Measurements from ENCODE around the gene ACTR2.
"Not testable (repeated sequence)": the region's sequence is repeated elsewhere in the genome, so short reads cannot be mapped to it uniquely, and the experiment has no call there.

The ACTR2 gene

GRCh38 chr2:65231121-65231520 is 3.5 kb downstream of the ACTR2 start:
- no peak for DNase-seq

GRCh38 chr2:65231892-65232477 is 4.4 kb downstream of the ACTR2 start:
- no peak for DNase-seq

DNA sequence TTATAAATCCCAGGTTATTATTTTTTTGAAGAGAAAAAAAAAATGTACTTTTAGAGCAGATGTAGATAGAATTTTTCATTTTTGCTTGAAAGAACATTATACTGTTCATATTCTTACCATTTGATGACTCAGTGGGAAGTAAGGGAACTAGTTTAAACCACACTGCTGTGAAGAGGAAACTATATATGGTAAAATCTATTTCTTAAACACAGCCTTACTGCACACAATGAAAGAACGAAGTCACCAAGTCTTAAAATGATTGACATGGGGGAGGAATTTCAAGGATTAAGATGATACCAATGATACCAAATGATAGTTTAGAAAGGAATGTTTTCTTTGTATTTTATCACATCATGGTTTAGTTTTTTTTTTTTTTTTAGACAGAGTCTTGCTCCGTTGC is 5.0 kb downstream of the ACTR2 start:
- DNase-seq = no peak

DNA sequence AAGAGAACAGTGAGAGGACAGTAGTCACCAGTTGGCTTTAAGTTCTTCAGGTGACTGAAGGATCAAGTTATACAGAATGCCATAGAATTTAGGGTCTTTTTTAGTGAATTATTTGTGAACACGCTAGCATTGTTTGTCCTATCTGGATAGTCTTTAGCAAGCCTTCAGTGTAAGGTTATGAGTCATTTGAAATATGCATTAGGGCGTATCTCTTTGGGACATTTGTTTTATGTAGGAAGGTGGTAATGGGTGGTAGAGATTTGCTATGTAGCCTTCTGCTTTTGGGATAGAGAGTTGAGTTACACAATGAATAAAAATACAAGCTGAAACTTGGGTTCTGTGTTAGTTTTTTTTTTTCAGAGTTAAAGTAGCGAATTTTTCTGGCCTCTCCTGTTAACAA is 13.0 kb downstream of the ACTR2 start:
- no peak for DNase-seq

- not testable (repeated sequence) for DNase-seq
These were observed 16.8 kb downstream of the ACTR2 start for GRCh38 chr2:65244452-65244851.

DNA sequence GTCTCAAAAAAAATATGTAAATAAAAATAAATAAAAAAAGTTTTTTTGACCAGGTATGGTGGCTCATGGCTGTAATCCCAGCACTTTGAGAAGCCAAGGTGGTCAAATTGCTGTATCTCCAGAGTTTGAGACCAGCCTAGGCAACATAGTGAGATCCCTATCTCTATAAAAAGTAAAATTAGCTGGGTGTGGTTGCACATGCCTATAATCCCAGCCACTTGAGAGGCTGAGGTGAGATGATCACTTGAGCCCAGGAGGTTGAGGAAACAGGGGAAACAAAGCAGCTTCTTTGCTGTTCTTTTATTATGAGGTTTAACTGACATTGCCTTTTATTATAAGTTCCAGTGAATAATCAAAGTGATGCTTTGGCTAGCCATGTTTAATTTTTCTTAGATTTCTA is 25.0 kb downstream of the ACTR2 start:
- DNase-seq = no peak

DNA sequence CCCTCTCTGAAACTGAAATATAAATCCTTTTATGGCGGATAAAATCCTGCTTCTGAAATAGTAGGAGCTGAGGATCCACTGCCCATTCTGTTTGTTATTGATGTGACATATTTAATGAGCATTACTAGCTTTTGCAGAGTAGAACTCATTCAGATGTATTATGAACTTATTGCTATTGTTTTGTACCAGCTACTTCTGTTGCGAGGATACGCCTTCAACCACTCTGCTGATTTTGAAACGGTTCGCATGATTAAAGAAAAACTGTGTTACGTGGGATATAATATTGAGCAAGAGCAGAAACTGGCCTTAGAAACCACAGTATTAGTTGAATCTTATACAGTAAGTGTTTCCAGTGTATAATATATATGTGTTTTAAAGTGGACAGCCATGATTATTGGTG is 27.7 kb downstream of the ACTR2 start:
- DNase-seq = no peak

GRCh38 chr2:65256054-65256453 is 28.4 kb downstream of the ACTR2 start:
- no peak for DNase-seq

DNA sequence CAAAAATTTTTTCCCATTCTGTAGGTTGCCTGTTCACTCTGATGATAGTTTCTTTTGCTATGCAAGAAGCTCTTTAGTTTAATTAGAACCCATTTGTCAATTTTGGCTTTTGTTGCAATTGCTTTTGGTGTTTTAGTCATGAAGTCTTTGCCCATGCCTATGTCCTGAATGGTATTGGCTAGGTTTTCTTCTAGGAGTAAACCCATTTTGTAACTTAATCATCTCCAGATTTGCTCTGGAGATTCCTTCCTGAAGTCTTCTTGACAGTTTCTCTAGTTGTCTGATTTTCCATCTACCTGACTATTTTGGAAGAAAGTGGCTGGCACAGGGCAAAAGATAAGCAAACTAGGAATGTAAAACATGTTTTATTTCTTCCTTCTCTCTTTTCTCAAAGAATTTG is 30.2 kb downstream of the ACTR2 start:
- DNase-seq = not testable (repeated sequence)

DNA sequence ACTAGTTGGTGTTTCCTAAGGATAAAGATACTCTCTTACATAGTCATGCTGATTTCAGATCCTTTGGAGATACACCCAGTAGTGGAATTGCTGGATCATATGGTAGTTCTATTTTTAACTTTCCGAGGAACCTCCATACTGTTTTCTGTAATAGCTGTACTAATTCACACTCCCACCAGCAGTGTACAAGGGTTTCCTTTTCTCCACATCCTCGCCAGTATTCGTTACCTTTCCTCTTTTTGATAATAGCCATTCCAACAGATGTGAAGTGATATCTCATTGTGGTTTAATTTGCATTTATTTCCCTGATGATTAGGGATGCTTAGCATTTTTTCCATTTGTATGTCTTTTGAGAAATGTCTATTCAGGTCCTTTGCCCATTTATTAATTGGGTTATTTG is 34.0 kb downstream of the ACTR2 start:
- DNase-seq = no peak

DNA sequence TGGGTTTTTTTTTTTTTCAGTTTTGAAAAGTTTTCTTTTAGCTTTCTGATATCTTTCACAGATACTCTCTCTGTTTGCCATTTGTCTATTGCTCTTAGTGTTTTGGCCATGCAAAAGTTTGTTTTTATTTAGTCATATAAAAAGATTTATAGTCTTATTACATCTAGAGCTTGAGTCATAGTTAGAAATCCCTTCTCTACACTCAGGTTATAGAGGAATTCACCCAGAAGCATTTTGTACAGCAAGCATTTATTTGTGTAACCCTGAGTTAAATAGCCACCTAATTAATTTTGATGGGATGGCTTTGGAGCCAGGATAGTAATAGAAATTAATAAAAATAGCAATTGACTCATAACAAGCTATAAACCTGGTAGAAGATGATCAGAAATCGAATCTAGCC is 35.6 kb downstream of the ACTR2 start:
- no peak for DNase-seq

- DNase-seq = no peak
These were observed 36.4 kb downstream of the ACTR2 start for GRCh38 chr2:65263986-65264385.

GRCh38 chr2:65264821-65265670 is 37.4 kb downstream of the ACTR2 start:
- no peak for DNase-seq

DNA sequence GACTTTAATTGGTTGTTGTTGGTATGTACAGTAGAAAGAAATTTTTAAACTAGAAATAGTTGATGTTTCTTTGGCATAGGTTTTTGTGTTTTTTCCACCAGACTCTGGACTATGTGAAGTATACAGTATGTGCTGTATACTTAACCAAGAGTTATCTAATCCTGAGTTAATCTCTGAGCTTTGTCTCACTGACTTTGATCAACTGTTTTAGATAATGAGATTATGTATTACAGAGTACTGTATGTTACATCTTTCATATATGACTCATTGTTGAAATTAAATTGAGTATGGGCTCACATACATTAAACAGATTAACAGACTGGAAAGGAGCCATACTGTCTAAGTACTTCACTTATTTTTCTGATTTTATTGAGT is 38.0 kb downstream of the ACTR2 start:
- no peak for DNase-seq

- no peak for DNase-seq
These were observed 39.4 kb downstream of the ACTR2 start for GRCh38 chr2:65267008-65267407.

DNA sequence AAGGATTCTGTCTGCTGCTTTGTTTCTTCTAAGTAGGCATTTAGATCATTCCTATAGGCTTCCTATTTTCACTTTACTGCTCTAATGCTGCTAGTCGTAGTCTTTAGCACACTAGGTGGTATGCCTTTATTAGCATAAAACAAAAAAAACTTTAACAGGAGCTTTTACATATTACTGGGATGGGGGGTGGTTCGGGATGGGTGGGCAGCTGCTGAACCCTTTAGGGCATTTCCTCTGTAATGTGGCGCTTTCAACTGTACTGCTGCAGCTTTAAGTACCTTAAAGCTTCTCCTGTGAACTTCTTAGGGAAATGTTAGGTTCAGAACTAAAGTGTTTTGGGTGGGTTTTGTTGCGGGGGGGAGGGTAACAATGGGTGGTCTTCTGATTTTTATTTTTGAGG is 41.3 kb downstream of the ACTR2 start:
- DNase-seq = no peak

DNA sequence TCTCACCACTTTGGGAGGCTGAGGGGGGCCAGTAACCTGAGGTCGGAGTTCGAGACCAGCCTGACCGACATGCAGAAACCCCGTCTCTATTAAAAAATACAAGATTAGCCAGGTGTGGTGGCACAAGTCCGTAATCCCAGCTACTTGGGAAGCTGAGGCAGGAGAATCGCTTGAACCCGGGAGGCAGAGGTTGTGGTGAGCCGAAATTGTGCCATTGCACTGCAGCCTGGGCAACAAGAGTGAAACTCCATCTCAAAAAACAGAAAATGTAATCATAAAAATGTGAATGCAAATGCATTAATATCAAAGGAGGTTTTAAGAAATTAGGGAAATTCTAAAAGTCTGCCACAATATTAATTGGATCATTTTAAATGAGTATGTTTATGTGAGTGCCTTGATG is 45.7 kb downstream of the ACTR2 start:
- no peak for DNase-seq

DNA sequence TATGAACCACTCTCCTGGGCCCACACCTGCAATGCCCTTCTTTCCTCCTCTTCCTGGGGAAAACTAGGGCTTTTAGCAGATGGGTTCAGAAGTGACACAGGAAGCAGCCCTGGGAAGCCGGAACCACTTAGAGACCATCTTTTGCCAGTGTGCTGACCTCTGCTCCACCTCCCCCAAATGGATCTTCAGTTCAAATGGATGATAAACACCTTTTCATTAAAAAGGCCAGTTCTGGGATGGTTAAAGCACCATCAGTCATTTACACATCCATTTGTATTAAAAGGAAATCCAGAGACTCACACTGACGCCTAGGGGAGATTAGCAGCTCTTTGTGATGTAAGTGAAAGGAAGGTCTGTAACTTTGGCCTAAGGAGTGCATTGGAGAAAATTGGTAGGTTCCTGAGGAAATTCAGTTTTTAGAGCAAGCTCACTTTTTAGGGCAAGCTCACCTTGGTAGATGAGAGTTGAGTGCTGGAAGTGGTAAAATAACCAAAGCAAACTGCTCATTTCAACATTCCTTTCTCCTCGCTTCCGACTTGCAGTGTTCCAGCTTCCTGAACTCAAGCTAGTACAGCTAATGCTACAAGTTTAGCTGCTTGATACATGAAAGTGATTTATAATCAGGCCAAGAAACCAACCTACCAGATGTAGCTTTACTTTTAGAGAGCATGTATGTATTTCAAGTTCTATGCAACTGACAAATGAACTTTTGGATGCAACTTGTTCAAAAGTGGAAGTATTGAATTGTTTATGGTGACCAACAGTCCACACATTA is 47.7 kb downstream of the ACTR2 start:
- DNase-seq = no peak

DNA sequence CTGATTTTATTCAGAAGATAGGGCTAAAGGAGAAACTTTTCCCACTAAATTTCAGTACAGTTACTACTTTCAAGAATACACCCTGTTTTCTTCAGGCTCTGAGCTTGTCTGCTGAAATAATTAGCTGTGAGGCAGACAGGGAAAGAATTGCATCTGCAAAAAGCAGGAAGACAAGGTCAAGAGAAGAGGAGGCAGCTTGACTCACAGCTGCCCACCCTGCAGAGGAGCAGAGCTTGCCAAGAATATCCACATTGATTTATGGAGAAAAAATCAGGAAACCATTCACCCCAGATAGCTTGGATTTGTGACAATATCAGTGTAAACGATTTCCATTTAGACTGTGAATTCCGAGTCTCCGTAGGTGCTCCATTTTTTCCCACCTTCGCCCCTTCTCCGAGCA is 49.0 kb downstream of the ACTR2 start:
- DNase-seq = no peak

DNA sequence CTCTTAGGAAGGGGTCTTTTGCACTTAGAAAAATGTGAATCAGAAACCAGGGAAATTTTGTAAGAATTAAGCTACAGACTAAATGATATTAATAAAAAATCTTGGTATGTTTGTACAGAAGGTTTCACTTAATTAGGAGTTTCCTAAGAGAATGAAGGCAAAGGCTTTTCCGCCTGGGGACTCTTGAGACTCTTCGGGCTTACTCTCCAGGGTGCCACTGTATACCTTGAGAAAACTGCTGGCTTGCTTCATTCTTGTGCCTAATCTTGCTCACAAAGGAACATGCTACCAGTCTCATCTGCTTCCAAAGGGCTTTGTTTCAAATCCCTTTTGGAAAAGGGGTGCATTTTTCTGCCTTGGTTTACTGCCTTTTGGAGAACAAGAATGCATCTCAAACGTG is 49.5 kb downstream of the ACTR2 start:
- no peak for DNase-seq

DNA sequence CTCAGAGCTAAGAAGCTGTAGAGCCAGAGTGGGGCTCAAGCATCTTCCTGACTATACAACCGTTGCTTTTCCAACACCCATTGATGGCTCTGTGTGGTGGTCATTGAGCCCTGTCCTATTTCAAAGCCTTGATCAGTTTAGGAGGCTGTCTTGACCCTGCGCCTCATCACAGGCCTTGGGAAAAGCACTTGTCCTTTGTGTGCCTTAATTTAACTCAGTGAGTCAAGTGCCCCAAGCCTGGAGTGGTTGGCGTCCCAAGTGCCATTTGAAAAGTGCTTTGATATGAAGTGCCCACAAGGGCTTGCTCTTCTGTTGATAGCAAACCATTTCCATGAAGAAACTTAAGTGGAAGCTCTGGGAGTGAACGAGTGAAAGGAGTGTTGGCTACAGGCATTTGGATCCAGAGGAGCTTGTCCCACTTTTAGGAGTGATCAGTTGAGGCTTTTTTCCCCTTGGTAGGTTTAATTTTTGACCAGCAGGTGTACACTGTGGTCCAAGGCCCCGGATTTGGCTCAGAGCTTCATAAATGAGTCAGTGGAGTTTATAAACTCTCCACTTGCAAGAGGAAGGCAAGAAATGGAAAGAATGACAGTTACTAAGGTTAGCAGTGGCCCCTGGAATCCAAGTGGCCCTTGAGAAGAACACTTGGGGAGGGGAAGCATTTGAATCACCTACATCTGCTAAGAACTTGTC is 50.3 kb downstream of the ACTR2 start:
- DNase-seq = no peak

DNA sequence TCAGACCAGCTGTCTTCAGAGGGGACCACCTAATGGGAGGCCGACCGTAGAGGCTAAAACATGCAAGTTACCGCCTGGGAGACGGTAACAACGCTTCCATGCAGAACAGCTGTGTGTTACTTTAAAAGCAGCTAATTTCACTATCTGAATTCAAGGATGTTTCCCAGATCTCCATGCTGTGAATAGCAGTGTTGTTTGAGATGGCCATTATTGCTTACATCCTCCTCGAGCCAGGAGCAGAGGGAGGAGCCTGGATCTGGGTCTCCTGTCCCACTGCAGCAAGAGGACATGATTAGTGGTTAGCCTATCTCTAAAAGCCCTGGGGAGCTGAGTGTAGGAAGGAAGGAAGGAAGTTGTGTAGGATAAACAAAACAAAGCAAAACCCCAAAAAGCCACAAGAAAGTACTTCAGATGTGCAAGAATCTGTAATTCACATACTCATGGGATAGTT is 50.9 kb downstream of the ACTR2 start:
- DNase-seq = no peak

- DNase-seq = no peak
These were observed 52.1 kb downstream of the ACTR2 start for GRCh38 chr2:65279756-65280155.
